Hematopoietic multipotent progenitor cell treated with erythropoietin and hydrocortisone succinate and interleukin-3 and kit ligand, for 4 days (in vitro differentiated cells): ENCODE results near the gene CPN2.

Experiments
- DNase-seq: peaks from one replicate; pipeline ENCODE4 v3.0.0-alpha.2; 2015

The CPN2 gene

GRCh38 chr3:194312186-194312742 is 38.9 kb downstream of the CPN2 start:
- no peak for DNase-seq

- no peak for DNase-seq
These were observed 40.1 kb downstream of the CPN2 start for GRCh38 chr3:194311000-194311399.

- DNase-seq, result no peak
These were observed 40.9 kb downstream of the CPN2 start for GRCh38 chr3:194310060-194310835.

DNA sequence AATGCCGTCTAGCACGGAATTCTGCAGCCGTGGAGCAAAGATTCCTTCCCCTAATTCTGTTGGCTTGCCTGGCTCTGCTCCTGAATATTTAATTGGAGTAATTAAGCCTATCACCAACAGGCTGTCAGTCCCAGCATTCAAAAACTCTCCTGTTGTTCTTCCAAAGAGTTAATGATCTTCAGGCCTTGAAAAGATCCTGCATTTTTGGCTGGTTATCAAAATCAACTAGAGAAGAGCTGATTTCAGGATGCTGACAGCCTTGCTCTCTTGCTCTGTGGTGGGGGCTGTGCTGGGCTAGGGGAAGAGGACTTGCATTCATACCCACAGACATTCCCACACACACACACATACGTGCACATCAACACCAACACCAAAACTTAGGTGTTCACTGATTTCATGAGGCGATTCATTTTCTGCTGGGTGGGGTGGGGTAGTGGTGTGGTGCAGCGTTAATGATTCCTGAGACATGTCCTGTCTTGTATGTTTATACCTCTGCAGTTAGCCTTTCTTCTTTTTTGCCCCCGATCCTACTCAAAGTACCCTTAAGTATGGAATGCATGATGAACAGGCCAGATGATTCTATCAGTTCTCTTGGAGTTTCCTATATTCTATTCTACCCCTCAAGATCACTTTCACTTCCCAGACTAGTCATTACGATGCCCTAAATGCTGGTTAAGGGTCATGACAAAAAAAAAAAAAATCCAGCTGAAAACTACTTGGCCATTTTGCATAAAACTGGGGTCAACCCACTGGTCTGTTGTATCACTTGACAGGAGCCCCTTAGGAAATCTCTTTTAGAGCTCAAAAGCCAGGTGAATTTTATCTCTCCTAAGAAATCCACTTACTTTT is 42.3 kb downstream of the CPN2 start:
- no peak for DNase-seq

DNA sequence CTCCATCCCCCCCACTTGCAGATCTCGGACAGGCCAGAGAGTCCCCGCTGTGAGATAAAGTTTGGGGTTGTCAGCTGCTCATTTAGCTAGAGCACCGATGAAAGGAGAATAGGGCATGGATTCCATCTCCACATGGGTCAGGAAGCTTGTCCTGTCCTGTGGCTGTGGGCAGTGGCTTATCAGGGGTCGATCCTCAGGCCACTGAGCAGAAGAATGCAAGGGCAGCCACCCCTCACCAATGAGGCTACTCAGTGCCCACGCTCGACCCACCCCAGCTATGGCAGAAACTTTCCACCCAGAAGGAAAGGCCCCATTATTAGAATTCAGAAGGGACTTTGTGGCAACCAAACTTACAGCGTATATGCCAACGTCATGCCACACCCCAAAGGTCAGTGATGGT is 43.3 kb downstream of the CPN2 start:
- no peak for DNase-seq

- DNase-seq, result peak; percentile 72
These were observed 44.1 kb downstream of the CPN2 start for GRCh38 chr3:194306771-194307640.

DNA sequence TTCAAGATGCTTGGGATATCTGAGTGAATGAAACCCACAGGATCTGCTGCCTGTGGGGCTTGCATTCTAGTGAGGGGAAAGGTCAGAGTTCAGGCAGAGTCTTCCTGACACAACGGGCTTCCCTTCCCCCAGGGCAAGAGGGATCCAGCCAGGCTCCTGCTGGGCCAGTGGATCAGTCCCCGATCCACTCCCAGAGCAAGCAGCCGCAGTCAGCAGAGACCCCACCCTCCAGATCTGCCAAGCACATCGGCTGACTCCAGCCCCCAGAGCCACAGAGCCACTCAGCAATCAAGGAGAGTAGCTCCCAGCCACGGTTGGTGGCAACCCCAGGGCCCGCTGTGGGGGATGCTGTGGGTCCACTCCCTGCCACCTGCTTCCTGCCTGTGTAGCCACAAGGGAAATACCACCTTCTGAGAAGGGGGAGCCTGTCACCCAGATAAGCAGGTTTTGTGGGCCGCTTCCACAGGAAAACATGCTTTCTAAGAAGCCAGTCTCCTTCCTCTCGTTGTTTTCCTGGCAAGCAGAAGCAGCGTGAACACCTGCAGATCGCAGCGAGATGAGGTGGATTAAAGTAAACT is 44.9 kb downstream of the CPN2 start:
- DNase-seq, result peak; percentile 96

- no peak for DNase-seq
These were observed 45.6 kb downstream of the CPN2 start for GRCh38 chr3:194305356-194306108.

DNA sequence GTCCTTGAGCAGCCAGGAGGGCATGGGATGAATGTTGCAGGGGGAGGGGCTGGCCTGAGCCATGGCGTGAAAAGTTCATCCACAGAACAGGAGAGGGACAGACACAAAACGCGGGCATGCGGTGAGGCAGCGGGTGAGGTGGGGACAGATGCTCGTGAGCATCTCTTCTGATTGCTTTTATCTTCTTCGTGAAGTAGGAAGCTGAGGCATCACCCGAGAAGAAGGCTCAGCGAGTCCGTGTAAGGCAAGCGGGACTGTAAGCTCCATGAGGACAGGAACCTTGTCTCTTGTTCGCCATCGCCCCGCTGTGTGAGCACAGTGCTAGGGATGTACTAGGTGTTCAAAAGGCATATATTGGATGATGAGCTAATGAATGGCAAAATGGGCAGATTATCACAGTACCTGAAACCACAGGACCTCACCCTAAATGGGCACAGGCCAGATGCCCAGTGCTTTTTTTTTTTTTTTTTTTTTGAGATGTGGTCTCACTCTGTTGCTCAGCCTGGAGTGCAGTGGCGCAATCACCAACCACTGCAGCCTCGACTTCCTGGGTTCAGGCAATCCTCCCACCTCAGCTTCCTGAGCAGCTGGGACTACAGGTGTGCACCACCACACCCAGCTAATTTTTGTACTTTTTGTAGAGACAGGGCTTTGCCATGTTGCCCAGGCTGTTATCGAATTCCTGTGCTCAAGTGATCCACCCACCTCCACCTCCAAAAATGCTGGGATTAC is 46.8 kb downstream of the CPN2 start:
- peak; percentile 47 for DNase-seq

DNA sequence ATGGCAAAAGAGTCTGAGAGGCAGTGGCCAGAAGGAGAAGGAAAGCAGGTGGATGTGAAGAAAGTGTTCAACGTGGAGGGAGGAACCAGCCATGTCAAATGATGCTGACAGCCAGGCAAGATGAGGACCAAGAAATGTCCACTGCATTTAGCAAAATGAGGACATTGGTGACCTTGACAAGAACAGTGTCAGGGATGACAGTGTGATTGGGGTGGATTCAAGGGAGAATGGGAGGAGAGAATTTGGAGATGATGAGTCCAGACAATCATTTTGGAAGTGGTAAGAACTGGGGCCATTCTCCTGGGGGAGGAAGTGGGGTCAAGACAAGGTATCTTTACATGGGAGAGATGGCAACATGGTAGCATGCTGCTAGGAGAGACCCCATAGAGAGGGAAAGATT is 47.4 kb downstream of the CPN2 start:
- no peak for DNase-seq

DNA sequence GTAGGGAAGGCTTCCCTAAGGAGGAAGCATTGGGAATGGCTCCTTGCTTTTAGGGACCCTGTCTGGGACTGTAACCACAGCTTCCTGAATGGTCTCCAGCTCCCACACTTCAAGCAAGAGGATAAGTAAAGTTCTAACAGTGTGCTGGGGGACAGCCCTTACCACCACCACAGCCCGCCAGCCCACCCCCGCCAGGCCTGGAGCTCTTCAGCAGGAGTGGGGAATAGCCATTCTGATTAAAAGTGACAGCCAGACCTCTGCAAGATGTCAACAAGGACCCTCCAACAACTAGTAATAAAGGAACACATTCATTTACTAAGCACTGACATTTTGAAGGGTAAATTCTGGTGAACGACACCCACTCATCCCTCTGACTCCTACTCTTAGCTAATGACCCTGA is 49.4 kb downstream of the CPN2 start:
- no peak for DNase-seq

DNA sequence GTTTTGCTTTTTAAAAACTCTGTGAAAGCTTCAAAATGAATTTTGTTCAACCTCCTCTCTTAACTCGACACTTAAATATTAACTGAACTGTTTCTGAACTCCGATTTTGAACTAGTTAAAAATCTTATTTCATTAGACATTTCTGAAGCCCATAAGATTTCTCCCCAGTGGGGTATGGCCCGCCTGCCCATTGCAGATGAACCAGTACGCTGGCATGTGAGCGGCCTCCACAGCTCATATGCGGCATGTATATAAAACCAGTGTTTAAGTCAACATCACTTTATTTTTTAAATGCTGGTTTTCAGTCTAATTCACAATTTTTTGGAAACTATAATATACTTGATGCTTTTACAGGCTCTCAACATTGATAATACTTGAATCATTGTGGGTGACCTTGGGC is 50.2 kb downstream of the CPN2 start:
- DNase-seq, result no peak

DNA sequence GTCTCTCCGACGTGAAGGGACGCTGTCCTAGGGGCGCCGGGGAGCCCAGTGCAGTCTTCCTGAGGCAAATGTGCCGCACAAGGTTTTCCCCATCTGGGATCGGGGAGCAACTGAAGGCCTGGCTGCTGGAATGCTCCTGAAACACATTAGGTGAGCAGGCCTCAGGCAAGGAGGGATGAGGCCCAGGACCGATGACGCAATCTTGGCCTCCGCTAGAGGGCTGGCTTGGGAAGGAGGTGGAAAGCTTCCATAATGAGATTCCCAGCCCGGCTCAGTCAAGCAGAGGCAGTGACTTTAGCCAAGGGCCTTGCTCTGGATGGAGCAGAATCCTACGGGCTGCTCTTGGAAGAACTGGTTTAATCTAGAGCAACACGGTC is 50.8 kb downstream of the CPN2 start:
- no peak for DNase-seq

- no peak for DNase-seq
These were observed 52.5 kb downstream of the CPN2 start for GRCh38 chr3:194298331-194299227.

- DNase-seq, result no peak
These were observed 54.5 kb downstream of the CPN2 start for GRCh38 chr3:194296454-194297263.

DNA sequence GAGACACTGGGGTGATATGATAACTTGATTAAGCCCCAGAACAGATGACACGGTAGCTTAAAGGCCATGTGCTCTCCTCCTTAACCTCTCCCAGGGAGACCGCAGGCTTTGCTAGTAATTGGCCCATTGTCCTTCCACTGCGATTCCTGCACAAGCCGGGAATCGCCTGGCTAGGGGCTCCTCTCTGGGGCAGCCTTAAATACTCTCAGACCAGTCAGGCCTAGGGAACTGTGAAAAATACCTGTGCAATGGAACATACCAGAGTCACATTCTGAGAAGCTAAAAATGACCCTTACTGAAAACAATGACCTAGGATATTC is 56.3 kb downstream of the CPN2 start:
- DNase-seq, result no peak

DNA sequence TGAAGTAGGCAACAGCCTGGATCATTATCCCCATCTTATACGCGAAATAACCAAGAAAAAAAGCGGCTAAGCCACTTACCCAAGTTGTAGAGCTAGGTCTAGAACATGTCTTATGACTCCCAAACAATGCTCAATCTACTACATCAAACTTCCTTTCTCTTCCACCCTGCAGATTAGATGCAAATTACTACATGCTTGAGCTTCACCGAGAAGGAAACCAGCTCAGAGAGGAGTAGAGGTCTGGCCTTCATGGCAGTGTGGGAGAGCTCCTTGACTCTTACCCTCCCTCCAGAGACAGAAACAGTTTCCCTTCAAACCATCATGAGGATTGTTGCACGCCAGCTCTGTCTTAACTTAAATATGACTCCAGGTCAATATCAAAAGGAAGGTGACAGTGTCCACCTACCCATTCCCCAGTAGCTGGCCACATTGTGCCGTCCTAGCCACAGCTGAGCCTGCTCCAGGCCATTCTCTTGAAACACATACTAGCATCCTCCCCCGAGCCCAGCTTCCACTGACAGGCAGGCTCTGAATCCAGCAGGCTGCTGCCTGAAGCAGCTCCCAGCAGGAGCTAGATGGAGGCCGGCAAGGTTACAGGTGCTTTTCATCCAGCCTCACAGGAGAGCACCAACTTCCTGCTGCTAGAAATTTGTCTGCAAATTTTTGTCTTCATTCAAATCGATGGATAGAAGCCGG is 56.8 kb downstream of the CPN2 start:
- no peak for DNase-seq

DNA sequence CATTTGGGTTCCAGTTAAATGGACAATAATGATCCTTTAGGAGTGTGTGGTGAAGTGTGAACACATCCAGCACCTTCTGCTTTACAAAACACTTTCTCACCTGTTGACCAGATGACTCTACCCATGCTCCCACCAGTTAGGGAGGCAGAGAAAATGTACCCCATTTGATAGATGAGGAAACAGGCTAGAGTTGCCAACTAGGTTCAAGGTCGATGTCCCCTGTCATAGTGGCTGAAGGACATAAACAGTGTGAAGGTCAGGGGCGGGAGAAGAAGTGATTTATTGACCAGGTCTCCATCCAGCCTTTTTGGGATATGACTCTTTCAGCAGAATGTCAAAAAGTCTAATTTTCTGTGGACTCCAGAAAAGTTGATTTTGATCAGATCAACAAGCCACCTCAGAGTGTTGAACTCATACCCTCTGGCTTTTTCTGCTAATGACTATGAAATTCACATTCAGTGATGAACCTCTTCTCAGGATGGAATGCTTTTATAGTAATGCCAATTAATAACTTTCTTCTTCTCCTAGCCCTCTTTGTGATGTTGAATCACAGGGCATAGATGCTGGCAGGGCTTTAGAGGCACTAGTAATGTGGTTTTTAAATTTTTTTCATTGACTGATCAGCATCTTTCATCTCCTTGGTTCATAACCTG is 57.5 kb downstream of the CPN2 start:
- no peak for DNase-seq
